Measurements from ENCODE around the gene LONRF2.
A peak's percentile ranks its signal among the peaks of the same experiment; 100 is the strongest.

Gene LONRF2

GRCh38 chr2:100238471-100238870, 83.8 kb downstream of the LONRF2 start:
- DNase-seq (ENCODE audit: low read depth): no peak
- TF ChIP-seq CTCF (IDR thresholded peaks at IDR 0.05; ENCODE audit: insufficient read depth, low read depth, low read length, missing control alignments): no peak
- no peak overlapping the region for H3K4me3 ChIP-seq (ENCODE audit: low read depth, low read length)

- TF ChIP-seq CTCF (IDR thresholded peaks at IDR 0.05; ENCODE audit: insufficient read depth, low read depth, low read length, missing control alignments): no peak
- DNase-seq (ENCODE audit: low read depth): no peak
- H3K4me3 ChIP-seq (ENCODE audit: low read depth, low read length): no peak overlapping the region
Measured at GRCh38 chr2:100237770-100238169, 84.5 kb downstream of the LONRF2 start.

- DNase-seq (ENCODE audit: low read depth): no peak
- TF ChIP-seq CTCF (IDR thresholded peaks at IDR 0.05; ENCODE audit: insufficient read depth, low read depth, low read length, missing control alignments): no peak
Measured at GRCh38 chr2:100237163-100237562, 85.1 kb downstream of the LONRF2 start.

GRCh38 chr2:100236166-100236565, 86.1 kb downstream of the LONRF2 start:
- TF ChIP-seq CTCF (IDR thresholded peaks at IDR 0.05; ENCODE audit: insufficient read depth, low read depth, low read length, missing control alignments): no peak

More at GRCh38 chr2:100237163-100237562, 85.1 kb downstream of the LONRF2 start:
- H3K4me3 ChIP-seq (ENCODE audit: low read depth, low read length): no peak overlapping the region

GRCh38 chr2:100235581-100235980, 86.7 kb downstream of the LONRF2 start:
- H3K4me3 ChIP-seq (ENCODE audit: low read depth, low read length): no peak overlapping the region
- no peak for DNase-seq (ENCODE audit: low read depth)
- TF ChIP-seq CTCF (IDR thresholded peaks at IDR 0.05; ENCODE audit: insufficient read depth, low read depth, low read length, missing control alignments): no peak

More at GRCh38 chr2:100236166-100236565, 86.1 kb downstream of the LONRF2 start:
- no peak for DNase-seq (ENCODE audit: low read depth)
- H3K4me3 ChIP-seq (ENCODE audit: low read depth, low read length): no peak overlapping the region

- H3K4me3 ChIP-seq (ENCODE audit: low read depth, low read length): no peak overlapping the region
- no peak for TF ChIP-seq CTCF (IDR thresholded peaks at IDR 0.05; ENCODE audit: insufficient read depth, low read depth, low read length, missing control alignments)
- DNase-seq (ENCODE audit: low read depth): peak; percentile 84
Measured at GRCh38 chr2:100235098-100235497, 87.2 kb downstream of the LONRF2 start.

GRCh38 chr2:100234141-100234540, 88.2 kb downstream of the LONRF2 start:
- no peak for TF ChIP-seq CTCF (IDR thresholded peaks at IDR 0.05; ENCODE audit: insufficient read depth, low read depth, low read length, missing control alignments)
- H3K4me3 ChIP-seq (ENCODE audit: low read depth, low read length): no peak overlapping the region
- DNase-seq (ENCODE audit: low read depth): no peak

Measured in GM12865 (cell line).